Thoracic aorta (tissue), 2 donors: ENCODE data around the gene FAM120AOS. TPM values are rescaled to one million over a fixed set of nuclear protein-coding genes. Genes with fewer than 3 reads are reported as not detected.
A peak's percentile ranks its signal among the peaks of the same experiment; 100 is the strongest.

Source experiments
- ATAC-seq: fragments of 150-250 bp; one replicate; pipeline ENCODE4 v1.8.0; 2017; ENCODE audit warnings: low read depth; ENCODE audit not compliant: insufficient number of reproducible peaks, low FRiP score
- DNase-seq: peaks from one replicate; pipeline ENCODE4 v3.0.0-alpha.2; 2020; ENCODE audit warnings: low spot score
- H3K27ac ChIP-seq, 2 donors: fragments of 200-600 bp; sonication (generic); 1 replicate in 1 of 2; 2 replicates in 1 of 2; pipeline ENCODE4 v1.5.1; 2016; ENCODE audit warnings: mild to moderate bottlenecking in 2 of 2, moderate library complexity in 2 of 2
- H3K27me3 ChIP-seq: fragments of 200-600 bp; sonication (generic); replicated peaks from 2 replicates; pipeline ENCODE4 v1.6.0; 2016; ENCODE audit warnings: mild to moderate bottlenecking; ENCODE audit not compliant: insufficient read depth
- H3K36me3 ChIP-seq: fragments of 200-600 bp; sonication (generic); one replicate; pipeline ENCODE4 v1.5.1; 2016
- H3K4me1 ChIP-seq, 2 donors: fragments of 200-600 bp; sonication (generic); 1 replicate in 1 of 2; 2 replicates in 1 of 2; pipeline versions ENCODE4 v1.5.1 to v1.6.0; 2016; ENCODE audit warnings: low read depth in 2 of 2, mild to moderate bottlenecking in 1 of 2; ENCODE audit not compliant: control insufficient read depth in 1 of 2
- H3K4me3 ChIP-seq: fragments of 200-600 bp; sonication (generic); 2 replicates; pipeline ENCODE4 v1.5.1; 2016; ENCODE audit warnings: mild to moderate bottlenecking
- H3K9me3 ChIP-seq: fragments of 200-600 bp; sonication (generic); 2 replicates; pipeline ENCODE4 v1.5.1; 2016
- CTCF ChIP-seq: fragments of 200-600 bp; sonication (generic); IDR thresholded peaks from one replicate; pipeline ENCODE4 v1.5.1; 2019; ENCODE audit warnings: antibody characterized with exemption
- total RNA-seq, 2 donors: library from RNA; depleted of rRNA; stranded (reverse); fragments of >200 nt; gene quantifications; one replicate each; pipeline versions ENCODE4 v1.1.0 to v1.2.3, GENCODE V29; 2016

FAM120AOS gene
- total RNA-seq, 2 donors from 2014 or later: 48.5 to 56.2 TPM

DNA sequence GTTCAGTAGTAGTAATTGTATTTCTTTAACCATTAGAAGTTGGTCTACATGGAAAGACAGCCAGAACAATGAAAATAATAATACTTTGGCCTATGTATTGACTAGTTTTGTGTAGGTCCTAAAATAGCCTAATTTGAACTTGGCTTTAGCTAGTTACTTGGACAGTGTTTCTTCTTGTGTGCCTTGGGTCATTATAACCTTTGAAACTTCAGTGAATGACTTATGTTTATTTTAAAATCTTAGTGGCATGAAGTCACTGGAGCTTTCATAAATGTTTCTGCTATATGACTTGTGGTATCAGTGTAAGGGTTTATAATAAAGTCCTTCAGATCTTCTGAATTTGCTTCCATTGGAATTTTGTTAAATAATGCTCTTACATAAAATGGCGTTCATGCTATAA lies 2.6 kb upstream of the FAM120AOS start:
- Histone ChIP-seq H3K4me1 (peaks cover 22 to 51% of the 10 kb centered on the region in 2 donors), H3K27ac (no peak overlapping the region), H3K9me3 (no peaks in the 10 kb centered on the region)

DNA sequence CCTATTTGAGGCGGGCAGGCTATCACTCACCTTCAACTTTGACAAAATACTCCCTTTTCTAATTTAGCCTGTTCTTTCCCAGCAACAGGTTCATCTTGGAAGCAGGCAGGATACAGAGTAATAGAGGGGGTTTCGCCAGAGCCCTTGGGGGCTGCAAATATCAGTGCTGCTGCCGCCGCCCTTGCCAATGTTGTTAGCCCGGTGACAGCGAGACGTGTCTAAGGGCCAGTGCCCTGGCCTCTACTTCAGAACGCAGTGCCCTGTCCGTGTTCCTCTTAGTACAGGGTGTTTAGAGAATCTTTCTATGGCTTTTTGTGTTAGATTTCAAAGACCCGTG lies 703 bp downstream of the FAM120AOS start:
- Histone ChIP-seq H3K4me1 (peaks cover 34 to 48% of the 10 kb centered on the region in 2 donors), H3K27ac (peak overlapping the region; percentile 79 to 92), H3K27me3 (no peaks in the 10 kb centered on the region), H3K36me3 (peaks cover 7% of the 10 kb centered on the region), H3K9me3 (no peaks in the 10 kb centered on the region), H3K4me3 (peak overlapping the region; percentile 95)
- DNase-seq (no peak), ATAC-seq (no peak)
- no peak for TF ChIP-seq CTCF

More for the DNA sequence above, 2.6 kb upstream of the FAM120AOS start:
- ATAC-seq (no peak), DNase-seq (no peak)
- Histone ChIP-seq H3K36me3 (no peaks in the 10 kb centered on the region), H3K27me3 (no peaks in the 10 kb centered on the region), H3K4me3 (no peak overlapping the region)
- TF ChIP-seq CTCF: no peak

GRCh38 chr9:93451849-93452709 lies 1.3 kb downstream of the FAM120AOS start:
- Histone ChIP-seq H3K9me3 (no peaks in the 10 kb centered on the region), H3K27ac (peak overlapping the region; percentile 79 to 92), H3K4me3 (peak overlapping the region; percentile 95), H3K27me3 (no peaks in the 10 kb centered on the region), H3K4me1 (peaks cover 34 to 48% of the 10 kb centered on the region in 2 donors), H3K36me3 (peaks cover 13% of the 10 kb centered on the region)
- TF ChIP-seq CTCF: peak; percentile 36
- DNase-seq: peak; percentile 6
- ATAC-seq: no peak

GRCh38 chr9:93450945-93451815 lies 2.2 kb downstream of the FAM120AOS start, which contains the start of gene FAM120A:
Gene FAM120A (plus strand): TSS chr9:93451685. CDS start chr9:93451916, 231 bp downstream.
- ATAC-seq (peak; percentile 79), DNase-seq (peak; percentile 12)
- no peaks in the 10 kb centered on the region for H3K9me3 ChIP-seq
- peaks cover 20% of the 10 kb centered on the region for H3K36me3 ChIP-seq
- no peak for TF ChIP-seq CTCF
- H3K27me3 ChIP-seq: no peaks in the 10 kb centered on the region
- peak within 1 kb of the TSS; percentile 98 for H3K27ac ChIP-seq
- peaks cover 30 to 40% of the 10 kb centered on the region in 2 donors for H3K4me1 ChIP-seq
- H3K4me3 ChIP-seq: peak within 1 kb of the TSS; percentile 96

GRCh38 chr9:93447655-93448054 lies 5.7 kb downstream of the FAM120AOS start:
- no peak overlapping the region for H3K27ac ChIP-seq
- H3K4me3 ChIP-seq: no peak overlapping the region
- no peaks in the 10 kb centered on the region for H3K9me3 ChIP-seq
- H3K36me3 ChIP-seq: peaks cover 22% of the 10 kb centered on the region
- no peaks in the 10 kb centered on the region for H3K27me3 ChIP-seq
- no peak for ATAC-seq
- peaks cover 14 to 16% of the 10 kb centered on the region in 2 donors for H3K4me1 ChIP-seq
- TF ChIP-seq CTCF: no peak
- DNase-seq: no peak
